ENCODE measurements around the gene HNRNPDL.
"Not testable (repeated sequence)": the region's sequence is repeated elsewhere in the genome, so short reads cannot be mapped to it uniquely, and the experiment has no call there.

The HNRNPDL gene

GRCh38 chr4:82430193-82430963 lies at the start of gene HNRNPDL, which contains the start of gene ENOPH1:
TSS of gene HNRNPDL (minus strand) at chr4:82430462. CDS start at chr4:82429690, 772 bp downstream.
TSS of gene ENOPH1 (plus strand) at chr4:82430590. CDS start at chr4:82430830, 240 bp downstream.
- peak; percentile 83 for DNase-seq

GRCh38 chr4:82479562-82479961 lies 49.3 kb upstream of the HNRNPDL start:
- DNase-seq: no peak

GRCh38 chr4:82477469-82477868 lies 47.2 kb upstream of the HNRNPDL start:
- not testable (repeated sequence) for DNase-seq

- not testable (repeated sequence) for DNase-seq
These were observed 45.7 kb upstream of the HNRNPDL start for GRCh38 chr4:82475931-82476330.

- no peak for DNase-seq
These were observed 43.4 kb upstream of the HNRNPDL start for GRCh38 chr4:82473621-82474164.

- DNase-seq: not testable (repeated sequence)
These were observed 42.8 kb upstream of the HNRNPDL start for GRCh38 chr4:82473080-82473479.

GRCh38 chr4:82469791-82470345 lies 39.6 kb upstream of the HNRNPDL start:
- no peak for DNase-seq

GRCh38 chr4:82467471-82467870 lies 37.2 kb upstream of the HNRNPDL start:
- DNase-seq: no peak

GRCh38 chr4:82463221-82463620 lies 33.0 kb upstream of the HNRNPDL start:
- no peak for DNase-seq

- peak; percentile 56 for DNase-seq
These were observed 32.2 kb upstream of the HNRNPDL start for GRCh38 chr4:82462415-82462831.

- DNase-seq: no peak
These were observed 31.4 kb upstream of the HNRNPDL start for GRCh38 chr4:82461710-82462109.

GRCh38 chr4:82458729-82459128 lies 28.5 kb upstream of the HNRNPDL start:
- no peak for DNase-seq

GRCh38 chr4:82457266-82457665 lies 27.0 kb upstream of the HNRNPDL start:
- no peak for DNase-seq

GRCh38 chr4:82452026-82452425 lies 21.8 kb upstream of the HNRNPDL start:
- DNase-seq: no peak

GRCh38 chr4:82450966-82451755 lies 20.9 kb upstream of the HNRNPDL start:
- no peak for DNase-seq

GRCh38 chr4:82447886-82448285 lies 17.6 kb upstream of the HNRNPDL start:
- DNase-seq: no peak

- no peak for DNase-seq
These were observed 8.8 kb upstream of the HNRNPDL start for GRCh38 chr4:82439088-82439487.

- DNase-seq: no peak
These were observed 7.2 kb upstream of the HNRNPDL start for GRCh38 chr4:82437285-82438005.

- no peak for DNase-seq
These were observed 6.5 kb upstream of the HNRNPDL start for GRCh38 chr4:82436780-82437179.

GRCh38 chr4:82436130-82436529 lies 5.9 kb upstream of the HNRNPDL start:
- no peak for DNase-seq

GRCh38 chr4:82434949-82435348 lies 4.7 kb upstream of the HNRNPDL start:
- DNase-seq: no peak

- DNase-seq: no peak
These were observed 3.5 kb upstream of the HNRNPDL start for GRCh38 chr4:82433791-82434190.

- no peak for DNase-seq
These were observed 2.3 kb upstream of the HNRNPDL start for GRCh38 chr4:82432596-82432995.
